HepG2 (cell line): ENCODE data around the gene ACSL4. TPM values are rescaled to one million over a fixed set of nuclear protein-coding genes. Genes with fewer than 3 reads are reported as not detected.

Experiments used
- ATAC-seq: fragments of 200-7000 bp; cut with Tn5 transposase; 3 replicates; pipeline ENCODE4 v1.9.1; 2020; ENCODE audit warnings: mild to moderate bottlenecking, moderate library complexity
- BruUV-seq: library from RNA; stranded (reverse); fragments of 400-500 nt; replicated peaks from 2 replicates; lab custom pipeline; 2021; lab: Mats Ljungman, UMichigan
- CTCF ChIA-PET: fragments of 300-600 bp; formaldehyde crosslinking; extraction: SDS; loops from one replicate; lab custom pipeline; 2021; ENCODE audit warnings: low total read pairs, inconsistent platforms, low intra/inter-chr PET ratio; lab: Yijun Ruan, JAX
- POLR2A ChIA-PET: fragments of 350-600 bp; sonication (Branson Sonifier 250); formaldehyde crosslinking; loops from one replicate; lab custom pipeline; 2020; ENCODE audit warnings: antibody characterized with exemption, inconsistent platforms; lab: Yijun Ruan, JAX
- DNase-seq: peaks from one replicate; pipeline ENCODE4 v3.0.0-alpha.2; 2015; ENCODE audit warnings: low spot score
- FAIRE-seq: peaks from 3 replicates; lab custom pipeline; 2011; peaks lifted over from hg19 to GRCh38; lab: Jason Lieb, UNC
- H2AFZ ChIP-seq: one replicate; pipeline ENCODE4 v1.6.1; 2011; ENCODE audit warnings: low read length, inconsistent platforms
- H3K27ac ChIP-seq: fragments of 300-600 bp; 3 replicates; pipeline ENCODE4 v1.8.0; 2011; ENCODE audit warnings: mixed run types, mild to moderate bottlenecking, mixed read lengths, low read length, inconsistent platforms; ENCODE audit not compliant: insufficient read depth; ENCODE audit errors: extremely low read length
- H3K27me3 ChIP-seq, 2 experiments: fragments of 200-600 bp in 1 of 2; 2 replicates in 1 of 2; 3 replicates in 1 of 2; pipeline versions ENCODE4 v1.6.0 to v1.8.0; 2011; ENCODE audit warnings: low read length in 2 of 2, mild to moderate bottlenecking in 2 of 2, moderate library complexity in 2 of 2, inconsistent platforms in 1 of 2; ENCODE audit not compliant: insufficient read depth in 2 of 2, control insufficient read depth in 1 of 2
- H3K36me3 ChIP-seq, 2 experiments: fragments of 200-600 bp in 1 of 2; replicated peaks in 1 of 2; 2 replicates in 1 of 2; 3 replicates in 1 of 2; pipeline versions ENCODE4 v1.5.1 to v1.8.0; 2011; ENCODE audit warnings: low read length in 2 of 2, inconsistent platforms in 1 of 2; ENCODE audit not compliant: insufficient read depth in 2 of 2, control insufficient read depth in 1 of 2
- H3K4me1 ChIP-seq: 2 replicates; pipeline ENCODE4 v1.5.1; 2012; ENCODE audit warnings: low read length, inconsistent platforms; ENCODE audit not compliant: insufficient read depth
- H3K4me2 ChIP-seq: 2 replicates; pipeline ENCODE4 v1.6.0; 2011; ENCODE audit warnings: low read depth, low read length, inconsistent platforms
- H3K4me3 ChIP-seq, 3 experiments: fragments of 200-600 bp in 1 of 3; sonication (generic), shearing (Covaris generic) in 1 of 3; replicated peaks in 1 of 3; 2 replicates each; pipeline ENCODE4 v1.5.1; 2011 to 2016; ENCODE audit warnings: low read length in 3 of 3, inconsistent platforms in 2 of 3, low read depth in 2 of 3, mild to moderate bottlenecking in 2 of 3, control low read depth in 1 of 3, mixed read lengths in 1 of 3; ENCODE audit not compliant: insufficient read depth in 1 of 3
- H3K79me2 ChIP-seq: one replicate; pipeline ENCODE4 v1.6.1; 2011; ENCODE audit warnings: low read length, inconsistent platforms; ENCODE audit not compliant: insufficient read depth
- H3K9ac ChIP-seq: 2 replicates; pipeline ENCODE4 v1.6.0; 2011; ENCODE audit warnings: mild to moderate bottlenecking, low read depth, low read length, inconsistent platforms; ENCODE audit not compliant: insufficient read depth
- H3K9me3 ChIP-seq: 2 replicates; pipeline ENCODE4 v1.5.1; 2012; ENCODE audit warnings: mild to moderate bottlenecking, low read length
- H4K20me1 ChIP-seq: 2 replicates; pipeline ENCODE4 v1.6.0; 2011; ENCODE audit warnings: inconsistent platforms, mild to moderate bottlenecking, low read length, moderate library complexity; ENCODE audit not compliant: insufficient read depth
- HCFC1 ChIP-seq: fragments of 150-350 bp; IDR thresholded peaks from 2 replicates; pipeline ENCODE4 v1.6.1; 2014; ENCODE audit warnings: low read depth, low read length
- HNF4G ChIP-seq, 2 experiments: sonication (generic) in 1 of 2; formaldehyde crosslinking in 1 of 2; IDR thresholded peaks; 2 replicates each; pipeline versions ENCODE4 v1.4.0 to v1.6.1; 2011 to 2020; ENCODE audit warnings: borderline replicate concordance in 2 of 2, low read depth in 2 of 2, mild to moderate bottlenecking in 2 of 2, low read length in 1 of 2, missing genetic modification reagents in 1 of 2, moderate library complexity in 1 of 2
- NAIF1 ChIP-seq: sonication (generic); formaldehyde crosslinking; IDR thresholded peaks from 2 replicates; pipeline ENCODE4 v1.5.0; 2020; ENCODE audit warnings: mild to moderate bottlenecking, missing genetic modification reagents, borderline replicate concordance
- PAWR ChIP-seq: sonication (generic); formaldehyde crosslinking; IDR thresholded peaks from 2 replicates; pipeline ENCODE4 v1.4.0; 2020; ENCODE audit warnings: missing genetic modification reagents, mild to moderate bottlenecking, borderline replicate concordance
- SETDB1 ChIP-seq: sonication (generic); formaldehyde crosslinking; IDR thresholded peaks from 2 replicates; pipeline ENCODE4 v1.5.1; 2020; ENCODE audit warnings: missing genetic modification reagents, mild to moderate bottlenecking, borderline replicate concordance
- TARDBP ChIP-seq: sonication (generic); formaldehyde crosslinking; IDR thresholded peaks from 2 replicates; pipeline ENCODE4 v1.8.0; 2022; ENCODE audit warnings: mild to moderate bottlenecking, missing genetic modification reagents
- YY1 ChIP-seq: IDR thresholded peaks from 2 replicates; pipeline ENCODE4 v1.6.1; 2011; ENCODE audit warnings: low read length, low read depth, moderate library complexity, mild to moderate bottlenecking; ENCODE audit not compliant: insufficient read depth, insufficient replicate concordance
- ZNF101 ChIP-seq: sonication (generic); formaldehyde crosslinking; IDR thresholded peaks from 2 replicates; pipeline ENCODE4 v1.4.0; 2020; ENCODE audit warnings: mild to moderate bottlenecking, low read depth, missing genetic modification reagents, borderline replicate concordance
- ZNF367 ChIP-seq: sonication (generic); formaldehyde crosslinking; IDR thresholded peaks from 2 replicates; pipeline ENCODE4 v1.4.0; 2020; ENCODE audit warnings: missing genetic modification reagents, borderline replicate concordance
- ZNF780A ChIP-seq: sonication (generic); formaldehyde crosslinking; IDR thresholded peaks from 2 replicates; pipeline ENCODE4 v1.8.0; 2022; ENCODE audit warnings: mild to moderate bottlenecking, missing genetic modification reagents, moderate library complexity
- ZSCAN22 ChIP-seq: sonication (generic); formaldehyde crosslinking; IDR thresholded peaks from 2 replicates; pipeline ENCODE4 v1.4.0; 2020; ENCODE audit warnings: mild to moderate bottlenecking, missing genetic modification reagents
- ZSCAN25 ChIP-seq: sonication (generic); formaldehyde crosslinking; IDR thresholded peaks from 2 replicates; pipeline ENCODE4 v1.8.0; 2022; ENCODE audit warnings: mild to moderate bottlenecking, missing genetic modification reagents
- whole genome bisulfite sequencing: methylation state at CpG from one replicate; pipeline ENCODE4 v1.1.6; 2017; ENCODE audit warnings: low lambda C conversion rate; 5-methylcytosine and 5-hydroxymethylcytosine counted together
- in situ Hi-C: cut with HindIII; loops from 2 replicates; pipeline ENCODE4 v1.10.0; 2017; ENCODE audit warnings: low pct_unique_long_range_greater_than_20kb; ENCODE audit not compliant: extremely low pct_ligation_motif_present
- intact Hi-C: fragments of 100-400 bp; cut with micrococcal nuclease; formaldehyde crosslinking; loops from one replicate; pipeline ENCODE4 v1.10.0; 2022; ENCODE audit not compliant: unreplicated experiment
- polyA plus RNA-seq, 8 experiments: library from polyadenylated mRNA; depleted of rRNA in 3 of 8; stranded (reverse) in 7 of 8; unstranded in 1 of 8; fragments of >200 nt; fragmentation: Illumina TruSeq in 4 of 8; extraction: Trizol in 4 of 8; gene quantifications; 2 replicates each; pipeline versions ENCODE4 v1.2.1 to v1.2.3, GENCODE V29; 2011 to 2016; ENCODE audit warnings: low read depth in 4 of 8, missing spikeins in 1 of 8, mixed read lengths in 1 of 8; ENCODE audit not compliant: insufficient read depth in 1 of 8
- total RNA-seq, 5 experiments: library from RNA; depleted of rRNA; stranded (reverse); fragments of >200 nt; fragmentation: Illumina TruSeq; extraction: Trizol; gene quantifications; 2 replicates each; pipeline ENCODE4 v1.2.3, GENCODE V29; 2016; ENCODE audit warnings: low read depth in 1 of 5
- TF ChIP-seq, protein P1 (sequence below): sonication (generic); formaldehyde crosslinking; IDR thresholded peaks from 2 replicates; pipeline ENCODE4 v1.4.0; 2020; ENCODE audit warnings: mild to moderate bottlenecking, missing genetic modification reagents

Gene ACSL4
- total and polyA plus RNA-seq, 2 of the 13 experiments (the other 11 are each of a cell fraction or from before 2014, with no cell fraction given), result 207 to 316 TPM

DNA sequence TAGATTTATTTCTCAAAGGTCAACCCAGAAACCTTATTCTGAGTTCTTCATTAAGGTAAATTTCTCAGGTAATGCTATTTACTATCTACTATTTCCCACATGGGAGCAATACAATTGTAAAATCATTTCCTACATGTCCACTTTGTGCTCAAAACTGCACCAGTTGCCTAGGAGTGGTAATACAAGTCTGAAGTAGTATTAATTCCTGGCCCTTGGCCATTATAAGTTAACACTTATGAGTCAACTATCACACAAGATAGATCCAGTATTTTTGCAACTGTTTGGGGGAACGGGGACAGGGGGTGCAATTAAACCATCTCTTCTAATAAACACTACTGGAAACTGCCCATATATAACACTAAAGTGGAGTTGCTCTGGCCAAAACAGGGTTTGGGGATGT, 48.9 kb downstream of the ACSL4 start:
- H3K36me3 ChIP-seq, result peaks cover 3 to 63% of the 10 kb centered on the region in 2 experiments; a peak in 4 of 5 replicates
- no peaks in the 10 kb centered on the region for H3K27me3 ChIP-seq
- in situ Hi-C loops (no loop called here), intact Hi-C loops (no loop called here)
- BruUV-seq, result no TSS peak
- no peak overlapping the region for H2AFZ ChIP-seq
- peaks cover 88% of the 10 kb centered on the region for H3K79me2 ChIP-seq
- no peak overlapping the region for H3K4me3 ChIP-seq
- ATAC-seq, result no peak
- H3K4me2 ChIP-seq, result no peak overlapping the region
- WGBS, result 91% methylated on average over 1 of the region's 1 CpG
- no peaks in the 10 kb centered on the region for H3K9me3 ChIP-seq
- TF ChIP-seq HCFC1 (no peak), SETDB1 (CRISPR knock-in tag) (no peak), ZSCAN25 (CRISPR knock-in tag) (no peak), ZNF367 (CRISPR knock-in tag) (no peak), ZSCAN22 (CRISPR knock-in tag) (no peak), ZNF101 (CRISPR knock-in tag) (no peak), TARDBP (CRISPR knock-in tag) (no peak), HNF4G (IDR thresholded peaks at IDR 0.05; ENCODE audit: borderline replicate concordance, low read depth, low read length) (no peak), HNF4G (CRISPR knock-in tag; IDR thresholded peaks at IDR 0.05; ENCODE audit: borderline replicate concordance, low read depth) (no peak), NAIF1 (CRISPR knock-in tag) (no peak), PAWR (no peak), YY1 (no peak), ZNF780A (CRISPR knock-in tag) (no peak)
- TF ChIP-seq, protein P1, sequence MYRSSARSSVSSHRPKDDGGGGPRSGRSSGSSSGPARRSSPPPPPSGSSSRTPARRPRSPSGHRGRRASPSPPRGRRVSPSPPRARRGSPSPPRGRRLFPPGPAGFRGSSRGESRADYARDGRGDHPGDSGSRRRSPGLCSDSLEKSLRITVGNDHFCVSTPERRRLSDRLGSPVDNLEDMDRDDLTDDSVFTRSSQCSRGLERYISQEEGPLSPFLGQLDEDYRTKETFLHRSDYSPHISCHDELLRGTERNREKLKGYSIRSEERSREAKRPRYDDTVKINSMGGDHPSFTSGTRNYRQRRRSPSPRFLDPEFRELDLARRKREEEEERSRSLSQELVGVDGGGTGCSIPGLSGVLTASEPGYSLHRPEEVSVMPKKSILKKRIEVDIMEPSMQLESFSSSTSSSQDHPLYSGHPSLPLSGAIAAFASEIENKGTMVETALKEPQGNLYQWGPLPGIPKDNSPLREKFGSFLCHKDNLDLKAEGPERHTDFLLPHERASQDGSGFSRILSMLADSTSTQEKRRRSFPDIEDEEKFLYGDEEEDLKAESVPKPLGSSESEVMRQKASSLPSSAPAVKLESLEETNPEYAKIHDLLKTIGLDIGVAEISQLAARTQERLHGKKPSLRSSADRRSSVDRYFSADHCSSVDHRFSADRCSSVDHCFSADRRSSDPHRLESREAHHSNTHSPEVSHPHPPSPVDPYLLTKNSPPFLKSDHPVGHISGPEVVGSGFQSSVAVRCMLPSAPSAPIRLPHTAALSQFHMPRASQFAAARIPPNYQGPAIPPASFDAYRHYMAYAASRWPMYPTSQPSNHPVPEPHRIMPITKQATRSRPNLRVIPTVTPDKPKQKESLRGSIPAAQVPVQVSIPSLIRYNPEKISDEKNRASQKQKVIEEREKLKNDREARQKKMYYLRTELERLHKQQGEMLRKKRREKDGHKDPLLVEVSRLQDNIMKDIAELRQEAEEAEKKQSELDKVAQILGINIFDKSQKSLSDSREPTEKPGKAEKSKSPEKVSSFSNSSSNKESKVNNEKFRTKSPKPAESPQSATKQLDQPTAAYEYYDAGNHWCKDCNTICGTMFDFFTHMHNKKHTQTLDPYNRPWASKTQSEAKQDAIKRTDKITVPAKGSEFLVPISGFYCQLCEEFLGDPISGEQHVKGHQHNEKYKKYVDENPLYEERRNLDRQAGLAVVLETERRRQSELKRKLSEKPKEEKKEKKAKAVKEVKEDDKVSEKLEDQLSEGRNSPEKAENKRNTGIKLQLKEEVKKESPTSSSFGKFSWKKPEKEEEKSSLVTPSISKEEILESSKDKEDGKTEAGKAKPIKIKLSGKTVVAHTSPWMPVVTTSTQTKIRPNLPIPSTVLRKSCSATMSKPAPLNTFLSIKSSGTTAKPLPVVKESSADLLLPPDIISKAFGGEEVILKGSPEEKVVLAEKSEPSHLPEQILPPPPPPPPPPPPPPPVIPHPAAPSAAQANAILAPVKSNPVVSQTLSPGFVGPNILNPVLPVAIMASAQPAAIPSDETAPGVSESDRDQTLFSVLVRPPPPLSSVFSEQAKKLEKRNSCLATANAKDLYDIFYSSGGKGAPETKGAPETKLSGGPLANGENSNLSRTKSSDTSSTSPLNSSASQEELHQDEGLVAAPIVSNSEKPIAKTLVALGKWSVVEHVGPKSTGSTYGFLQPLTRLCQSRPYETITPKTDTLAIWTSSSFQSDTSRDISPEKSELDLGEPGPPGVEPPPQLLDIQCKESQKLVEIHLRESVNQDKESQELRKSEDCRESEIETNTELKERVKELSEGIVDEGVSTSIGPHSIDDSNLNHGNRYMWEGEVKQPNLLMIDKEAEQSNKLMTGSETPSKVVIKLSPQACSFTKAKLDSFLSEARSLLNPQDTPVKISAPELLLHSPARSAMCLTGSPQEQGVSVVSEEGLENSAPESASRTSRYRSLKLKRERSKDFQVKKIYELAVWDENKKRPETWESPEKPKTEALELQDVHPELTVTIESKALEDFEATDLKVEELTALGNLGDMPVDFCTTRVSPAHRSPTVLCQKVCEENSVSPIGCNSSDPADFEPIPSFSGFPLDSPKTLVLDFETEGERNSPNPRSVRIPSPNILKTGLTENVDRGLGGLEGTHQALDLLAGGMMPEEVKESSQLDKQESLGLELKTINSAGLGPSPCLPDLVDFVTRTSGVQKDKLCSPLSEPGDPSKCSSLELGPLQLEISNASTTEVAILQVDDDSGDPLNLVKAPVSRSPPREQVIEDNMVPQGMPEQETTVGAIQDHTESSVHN (CRISPR knock-in tag), result no peak
- no peak overlapping the region for H3K27ac ChIP-seq
- H3K4me1 ChIP-seq, result peaks cover 65% of the 10 kb centered on the region
- DNase-seq, result no peak
- no peak for FAIRE-seq
- no peak overlapping the region for H3K9ac ChIP-seq
- POLR2A ChIA-PET, result no interaction called here
- CTCF ChIA-PET, result no interaction called here
- peaks cover 89% of the 10 kb centered on the region for H4K20me1 ChIP-seq
